ENCODE measurements around the gene TRIM32. TPM values are rescaled to one million over a fixed set of nuclear protein-coding genes. Genes with fewer than 3 reads are reported as not detected.
A peak's percentile ranks its signal among the peaks of the same experiment; 100 is the strongest.

The TRIM32 gene
- total RNA-seq, 1 experiment from 2014 or later: 17.5 TPM

DNA sequence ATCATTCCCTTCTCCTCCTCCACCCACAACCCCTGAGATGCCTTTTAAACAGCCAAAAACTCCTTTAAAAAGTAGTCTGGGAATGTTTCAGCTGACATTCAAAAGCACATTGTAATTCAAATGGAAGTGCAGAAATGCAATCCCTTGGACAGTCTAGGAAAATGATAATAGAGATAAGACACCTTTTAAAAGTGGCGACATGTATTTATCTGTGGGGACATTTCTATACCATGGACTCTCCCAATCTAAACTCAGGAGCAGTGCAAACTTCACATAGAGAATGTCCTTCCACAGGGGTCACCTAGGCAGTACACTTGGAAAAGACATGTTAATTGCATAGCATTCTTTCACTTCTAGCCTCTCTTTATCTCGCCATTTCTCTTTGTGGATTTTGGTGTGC, 33.0 kb downstream of the TRIM32 start:
- Mint-ChIP-seq H3K27me3 (ENCODE audit: low read depth) (no peaks in the 10 kb centered on the region), H3K4me1 (peaks cover 32% of the 10 kb centered on the region), H3K27ac (no peak overlapping the region), H3K9me3 (peaks cover 10% of the 10 kb centered on the region), H3K36me3 (no peaks in the 10 kb centered on the region), H3K4me3 (no peak overlapping the region)
- peak; percentile 58 for ATAC-seq
- CTCF ChIA-PET: no interaction called here
- no peak for DNase-seq (ENCODE audit: low spot score)
- no peak for TF ChIP-seq EMX1 (CRISPR knock-in tag; IDR thresholded peaks at IDR 0.05)
- TF ChIP-seq, protein P1, sequence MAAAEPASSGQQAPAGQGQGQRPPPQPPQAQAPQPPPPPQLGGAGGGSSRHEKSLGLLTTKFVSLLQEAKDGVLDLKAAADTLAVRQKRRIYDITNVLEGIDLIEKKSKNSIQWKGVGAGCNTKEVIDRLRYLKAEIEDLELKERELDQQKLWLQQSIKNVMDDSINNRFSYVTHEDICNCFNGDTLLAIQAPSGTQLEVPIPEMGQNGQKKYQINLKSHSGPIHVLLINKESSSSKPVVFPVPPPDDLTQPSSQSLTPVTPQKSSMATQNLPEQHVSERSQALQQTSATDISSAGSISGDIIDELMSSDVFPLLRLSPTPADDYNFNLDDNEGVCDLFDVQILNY (CRISPR knock-in tag; IDR thresholded peaks at IDR 0.05): no peak
- TF ChIP-seq, protein P2, sequence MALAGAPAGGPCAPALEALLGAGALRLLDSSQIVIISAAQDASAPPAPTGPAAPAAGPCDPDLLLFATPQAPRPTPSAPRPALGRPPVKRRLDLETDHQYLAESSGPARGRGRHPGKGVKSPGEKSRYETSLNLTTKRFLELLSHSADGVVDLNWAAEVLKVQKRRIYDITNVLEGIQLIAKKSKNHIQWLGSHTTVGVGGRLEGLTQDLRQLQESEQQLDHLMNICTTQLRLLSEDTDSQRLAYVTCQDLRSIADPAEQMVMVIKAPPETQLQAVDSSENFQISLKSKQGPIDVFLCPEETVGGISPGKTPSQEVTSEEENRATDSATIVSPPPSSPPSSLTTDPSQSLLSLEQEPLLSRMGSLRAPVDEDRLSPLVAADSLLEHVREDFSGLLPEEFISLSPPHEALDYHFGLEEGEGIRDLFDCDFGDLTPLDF (CRISPR knock-in tag; IDR thresholded peaks at IDR 0.05): no peak
- no peak for TF ChIP-seq NR1H2 (CRISPR knock-in tag; IDR thresholded peaks at IDR 0.05)
- TF ChIP-seq ZNF396 (CRISPR knock-in tag; IDR thresholded peaks at IDR 0.05; ENCODE audit: borderline replicate concordance): no peak
- TF ChIP-seq NR3C1 (CRISPR knock-in tag; conservative IDR thresholded peaks at IDR 0.05; ENCODE audit: low read depth): no peak
- TF ChIP-seq, protein P3, sequence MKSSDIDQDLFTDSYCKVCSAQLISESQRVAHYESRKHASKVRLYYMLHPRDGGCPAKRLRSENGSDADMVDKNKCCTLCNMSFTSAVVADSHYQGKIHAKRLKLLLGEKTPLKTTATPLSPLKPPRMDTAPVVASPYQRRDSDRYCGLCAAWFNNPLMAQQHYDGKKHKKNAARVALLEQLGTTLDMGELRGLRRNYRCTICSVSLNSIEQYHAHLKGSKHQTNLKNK (CRISPR knock-in tag; IDR thresholded peaks at IDR 0.05): no peak
- no peak for TF ChIP-seq FOXJ3 (CRISPR knock-in tag; IDR thresholded peaks at IDR 0.05; ENCODE audit: borderline replicate concordance)
- POLR2A ChIA-PET: no interaction called here

DNA sequence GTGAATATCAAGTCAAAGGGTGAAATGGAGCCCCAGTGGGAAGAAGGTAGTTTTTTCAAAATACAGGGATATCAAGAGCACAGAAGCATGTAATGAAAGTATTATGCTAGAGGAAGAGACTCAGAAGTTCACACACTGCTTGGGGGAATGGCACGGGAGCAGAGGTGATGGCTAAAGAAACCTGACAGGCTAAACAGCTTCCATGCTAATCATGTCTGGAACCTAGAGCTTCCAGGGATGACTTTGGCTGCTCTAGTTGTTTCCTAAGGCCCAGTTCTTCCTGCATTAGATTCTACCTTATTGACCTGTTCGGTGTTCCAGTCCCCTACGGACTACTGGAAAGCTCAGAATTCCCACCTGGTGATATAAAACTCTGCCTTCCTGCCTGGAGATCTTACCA, 34.3 kb downstream of the TRIM32 start:
- DNase-seq (ENCODE audit: low spot score): no peak
- no peaks in the 10 kb centered on the region for H3K27me3 Mint-ChIP-seq (ENCODE audit: low read depth)

More for the DNA sequence above, 34.3 kb downstream of the TRIM32 start:
- H3K4me3 Mint-ChIP-seq: no peak overlapping the region
- H3K4me1 Mint-ChIP-seq: peaks cover 23% of the 10 kb centered on the region
- no peak overlapping the region for H3K27ac Mint-ChIP-seq
- peaks cover 10% of the 10 kb centered on the region for H3K9me3 Mint-ChIP-seq
- ChIA-PET CTCF (interaction anchor here (1.3 to 1.8 kb wide), 2 partner anchors 16 to 140 kb away, joined by 5 to 6 read pairs; no protein-coding TSS in a partner anchor), POLR2A (interaction anchor here (0.6 kb wide), 1 partner anchor 69 kb away, joined by 4 read pairs; no protein-coding TSS in a partner anchor)
- ATAC-seq: no peak
- H3K36me3 Mint-ChIP-seq: no peaks in the 10 kb centered on the region
- TF ChIP-seq GABPB1 (CRISPR knock-in tag; IDR thresholded peaks at IDR 0.05) (no peak), MYBL2 (CRISPR knock-in tag; IDR thresholded peaks at IDR 0.05) (no peak), TCF7 (CRISPR knock-in tag; IDR thresholded peaks at IDR 0.05; ENCODE audit: low read depth) (no peak), ZNF416 (CRISPR knock-in tag; IDR thresholded peaks at IDR 0.05) (no peak), EMX1 (CRISPR knock-in tag; IDR thresholded peaks at IDR 0.05) (no peak), JUN (CRISPR knock-in tag; IDR thresholded peaks at IDR 0.05) (no peak), ZBTB21 (CRISPR knock-in tag; IDR thresholded peaks at IDR 0.05; ENCODE audit: borderline replicate concordance) (no peak), CREB1 (CRISPR knock-in tag; IDR thresholded peaks at IDR 0.05) (no peak)
- TF ChIP-seq, protein P1 (CRISPR knock-in tag; IDR thresholded peaks at IDR 0.05): no peak
- TF ChIP-seq, protein P4, sequence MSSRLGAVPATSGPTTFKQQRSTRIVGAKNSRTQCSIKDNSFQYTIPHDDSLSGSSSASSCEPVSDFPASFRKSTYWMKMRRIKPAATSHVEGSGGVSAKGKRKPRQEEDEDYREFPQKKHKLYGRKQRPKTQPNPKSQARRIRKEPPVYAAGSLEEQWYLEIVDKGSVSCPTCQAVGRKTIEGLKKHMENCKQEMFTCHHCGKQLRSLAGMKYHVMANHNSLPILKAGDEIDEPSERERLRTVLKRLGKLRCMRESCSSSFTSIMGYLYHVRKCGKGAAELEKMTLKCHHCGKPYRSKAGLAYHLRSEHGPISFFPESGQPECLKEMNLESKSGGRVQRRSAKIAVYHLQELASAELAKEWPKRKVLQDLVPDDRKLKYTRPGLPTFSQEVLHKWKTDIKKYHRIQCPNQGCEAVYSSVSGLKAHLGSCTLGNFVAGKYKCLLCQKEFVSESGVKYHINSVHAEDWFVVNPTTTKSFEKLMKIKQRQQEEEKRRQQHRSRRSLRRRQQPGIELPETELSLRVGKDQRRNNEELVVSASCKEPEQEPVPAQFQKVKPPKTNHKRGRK (CRISPR knock-in tag; IDR thresholded peaks at IDR 0.05; ENCODE audit: borderline replicate concordance): no peak
- TF ChIP-seq, protein P5, sequence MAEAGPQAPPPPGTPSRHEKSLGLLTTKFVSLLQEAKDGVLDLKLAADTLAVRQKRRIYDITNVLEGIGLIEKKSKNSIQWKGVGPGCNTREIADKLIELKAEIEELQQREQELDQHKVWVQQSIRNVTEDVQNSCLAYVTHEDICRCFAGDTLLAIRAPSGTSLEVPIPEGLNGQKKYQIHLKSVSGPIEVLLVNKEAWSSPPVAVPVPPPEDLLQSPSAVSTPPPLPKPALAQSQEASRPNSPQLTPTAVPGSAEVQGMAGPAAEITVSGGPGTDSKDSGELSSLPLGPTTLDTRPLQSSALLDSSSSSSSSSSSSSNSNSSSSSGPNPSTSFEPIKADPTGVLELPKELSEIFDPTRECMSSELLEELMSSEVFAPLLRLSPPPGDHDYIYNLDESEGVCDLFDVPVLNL (CRISPR knock-in tag; IDR thresholded peaks at IDR 0.05; ENCODE audit: borderline replicate concordance, low read depth): no peak
- TF ChIP-seq, protein P6, sequence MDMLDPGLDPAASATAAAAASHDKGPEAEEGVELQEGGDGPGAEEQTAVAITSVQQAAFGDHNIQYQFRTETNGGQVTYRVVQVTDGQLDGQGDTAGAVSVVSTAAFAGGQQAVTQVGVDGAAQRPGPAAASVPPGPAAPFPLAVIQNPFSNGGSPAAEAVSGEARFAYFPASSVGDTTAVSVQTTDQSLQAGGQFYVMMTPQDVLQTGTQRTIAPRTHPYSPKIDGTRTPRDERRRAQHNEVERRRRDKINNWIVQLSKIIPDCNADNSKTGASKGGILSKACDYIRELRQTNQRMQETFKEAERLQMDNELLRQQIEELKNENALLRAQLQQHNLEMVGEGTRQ (CRISPR knock-in tag; IDR thresholded peaks at IDR 0.05): no peak
- TF ChIP-seq, protein P7, sequence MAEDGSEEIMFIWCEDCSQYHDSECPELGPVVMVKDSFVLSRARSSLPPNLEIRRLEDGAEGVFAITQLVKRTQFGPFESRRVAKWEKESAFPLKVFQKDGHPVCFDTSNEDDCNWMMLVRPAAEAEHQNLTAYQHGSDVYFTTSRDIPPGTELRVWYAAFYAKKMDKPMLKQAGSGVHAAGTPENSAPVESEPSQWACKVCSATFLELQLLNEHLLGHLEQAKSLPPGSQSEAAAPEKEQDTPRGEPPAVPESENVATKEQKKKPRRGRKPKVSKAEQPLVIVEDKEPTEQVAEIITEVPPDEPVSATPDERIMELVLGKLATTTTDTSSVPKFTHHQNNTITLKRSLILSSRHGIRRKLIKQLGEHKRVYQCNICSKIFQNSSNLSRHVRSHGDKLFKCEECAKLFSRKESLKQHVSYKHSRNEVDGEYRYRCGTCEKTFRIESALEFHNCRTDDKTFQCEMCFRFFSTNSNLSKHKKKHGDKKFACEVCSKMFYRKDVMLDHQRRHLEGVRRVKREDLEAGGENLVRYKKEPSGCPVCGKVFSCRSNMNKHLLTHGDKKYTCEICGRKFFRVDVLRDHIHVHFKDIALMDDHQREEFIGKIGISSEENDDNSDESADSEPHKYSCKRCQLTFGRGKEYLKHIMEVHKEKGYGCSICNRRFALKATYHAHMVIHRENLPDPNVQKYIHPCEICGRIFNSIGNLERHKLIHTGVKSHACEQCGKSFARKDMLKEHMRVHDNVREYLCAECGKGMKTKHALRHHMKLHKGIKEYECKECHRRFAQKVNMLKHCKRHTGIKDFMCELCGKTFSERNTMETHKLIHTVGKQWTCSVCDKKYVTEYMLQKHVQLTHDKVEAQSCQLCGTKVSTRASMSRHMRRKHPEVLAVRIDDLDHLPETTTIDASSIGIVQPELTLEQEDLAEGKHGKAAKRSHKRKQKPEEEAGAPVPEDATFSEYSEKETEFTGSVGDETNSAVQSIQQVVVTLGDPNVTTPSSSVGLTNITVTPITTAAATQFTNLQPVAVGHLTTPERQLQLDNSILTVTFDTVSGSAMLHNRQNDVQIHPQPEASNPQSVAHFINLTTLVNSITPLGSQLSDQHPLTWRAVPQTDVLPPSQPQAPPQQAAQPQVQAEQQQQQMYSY (CRISPR knock-in tag; IDR thresholded peaks at IDR 0.05): no peak

Data from WTC11 (cell line).